CMK (cell line): ENCODE results near the gene SLC32A1.

ENCODE experiments used
- DNase-seq: peaks from one replicate; pipeline ENCODE4 v3.0.0-alpha.2; 2010; ENCODE audit warnings: low read depth

The SLC32A1 gene

DNA sequence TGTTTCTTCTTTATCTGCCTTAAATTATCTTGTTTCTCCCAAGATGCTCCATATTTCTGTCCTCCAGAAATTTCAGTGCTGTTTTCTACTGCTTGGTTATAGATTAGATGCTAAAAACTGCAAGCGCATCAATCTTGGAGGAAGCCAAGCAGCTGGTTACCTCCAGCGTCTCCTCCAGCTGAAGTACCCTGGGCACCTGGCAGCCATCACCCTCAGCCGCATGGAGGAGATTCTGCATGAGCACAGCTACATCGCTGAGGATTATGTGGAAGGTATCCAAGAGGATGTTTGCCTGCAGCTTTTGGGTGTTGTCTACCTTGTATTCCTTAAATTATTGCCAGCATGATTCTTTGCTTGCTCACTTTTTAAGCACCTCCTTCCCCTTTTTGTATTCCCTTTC is 27.7 kb downstream of the SLC32A1 start:
- DNase-seq, result no peak

DNA sequence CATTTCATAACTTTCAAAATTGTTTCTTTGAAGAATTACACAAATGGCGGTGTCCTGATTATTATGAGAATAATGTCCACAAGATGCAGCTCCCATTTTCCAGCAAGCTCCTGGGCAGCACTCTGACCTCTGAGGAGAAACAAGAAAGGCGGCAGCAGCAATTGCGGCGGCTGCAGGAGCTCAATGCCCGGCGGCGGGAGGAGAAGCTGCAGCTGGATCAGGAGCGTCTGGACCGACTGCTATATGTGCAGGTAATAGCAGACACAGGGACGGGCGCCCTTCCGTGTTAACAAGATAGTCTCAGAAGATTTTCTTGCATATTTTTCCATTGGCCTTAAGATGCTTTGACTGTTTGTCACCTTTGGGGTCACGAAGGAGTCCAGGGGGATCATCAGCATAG is 30.6 kb downstream of the SLC32A1 start:
- no peak for DNase-seq

DNA sequence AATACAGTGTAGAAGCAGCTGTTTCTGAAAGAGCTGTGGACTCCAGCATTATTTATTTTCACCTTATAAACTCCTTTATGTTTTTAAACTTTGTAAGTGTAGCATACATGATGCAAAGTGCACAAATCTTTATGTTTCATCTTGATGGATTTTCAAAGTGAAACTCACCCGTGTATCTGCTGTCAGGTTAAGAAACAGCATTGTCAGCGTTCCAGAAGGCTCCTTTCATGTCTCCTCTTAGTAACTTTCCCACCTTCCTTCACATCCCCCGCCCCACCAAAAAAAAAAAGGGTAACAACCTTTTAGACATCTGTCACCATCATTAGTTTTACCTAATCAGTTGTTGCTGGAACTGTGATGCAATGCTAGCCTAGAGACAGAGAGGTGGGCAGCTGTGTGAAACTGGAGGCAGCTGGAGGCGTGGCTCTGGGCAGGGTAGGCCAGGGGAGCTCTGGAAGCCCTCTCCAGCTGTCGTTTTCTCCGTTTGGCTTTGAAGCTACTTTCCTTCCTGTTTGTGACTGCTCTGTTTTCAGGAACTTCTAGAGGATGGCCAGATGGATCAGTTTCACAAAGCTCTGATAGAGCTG is 31.1 kb downstream of the SLC32A1 start:
- no peak for DNase-seq

DNA sequence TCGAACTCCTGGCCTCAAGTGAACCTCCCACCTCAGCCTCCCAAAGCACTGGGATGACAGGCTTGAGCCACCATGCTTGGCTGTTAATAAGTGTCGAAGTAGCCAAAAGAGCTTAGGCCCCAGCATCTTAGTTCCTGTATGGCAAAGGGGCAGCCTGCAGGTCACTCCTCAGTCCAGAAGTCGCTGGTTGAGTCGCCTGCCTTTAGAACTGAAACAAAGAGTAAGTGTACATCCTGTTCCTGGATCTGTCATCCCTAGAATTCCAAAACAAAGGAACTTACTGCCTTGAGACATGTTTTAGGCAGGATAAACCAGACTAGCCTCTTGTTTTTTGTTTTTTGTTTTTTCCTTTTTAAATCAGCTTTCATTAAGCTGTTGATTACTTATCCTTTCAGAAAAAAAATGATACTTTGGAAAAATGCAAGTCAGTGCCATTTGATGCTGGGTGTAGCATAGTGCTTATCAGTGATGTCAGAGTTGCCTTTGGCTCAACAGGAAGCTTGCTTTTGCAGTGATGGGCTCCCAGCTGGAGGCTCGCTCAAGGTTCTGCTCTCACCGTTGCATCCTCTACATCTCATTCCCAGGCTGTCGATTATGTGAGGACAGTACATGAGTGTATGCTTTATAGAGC is 33.0 kb downstream of the SLC32A1 start:
- no peak for DNase-seq

DNA sequence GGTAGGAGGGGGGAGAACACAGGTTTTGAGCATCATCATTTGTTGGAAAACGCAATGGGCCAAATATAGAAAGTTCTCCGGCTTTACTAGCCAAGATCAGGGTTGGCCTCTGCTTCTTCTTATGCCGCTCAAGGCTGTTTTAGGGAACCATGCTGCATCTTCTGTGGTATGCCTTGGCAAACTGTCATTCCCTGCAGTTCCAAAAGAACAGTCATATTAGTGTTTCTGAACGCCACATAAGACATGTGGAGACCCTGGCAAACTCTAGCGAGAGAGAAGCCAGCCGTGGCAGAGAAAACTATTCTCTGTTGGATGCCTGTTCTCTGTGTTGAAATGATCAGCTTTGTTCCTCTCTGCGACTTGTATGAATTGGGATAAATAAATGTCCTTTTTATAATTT is 34.8 kb downstream of the SLC32A1 start:
- DNase-seq, result no peak

DNA sequence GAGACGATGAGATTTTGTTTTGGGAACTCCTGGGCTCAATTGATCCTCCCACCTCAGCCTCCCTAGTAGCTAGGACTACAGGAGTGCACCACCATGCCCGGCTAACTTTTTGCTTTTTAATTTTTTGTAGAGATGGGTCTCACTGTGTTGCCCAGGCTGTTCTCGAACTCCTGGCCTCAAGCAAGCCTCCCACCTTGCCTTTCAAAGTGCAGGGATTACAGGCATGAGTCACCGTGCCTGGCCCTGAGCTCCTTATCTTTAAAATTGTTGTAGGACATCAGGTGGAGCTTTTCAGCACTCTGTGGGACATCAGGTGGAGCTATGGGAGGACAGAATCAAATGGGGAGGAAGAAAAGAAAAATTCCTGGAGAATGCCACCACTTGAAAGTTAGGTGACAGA is 36.7 kb downstream of the SLC32A1 start:
- DNase-seq, result no peak

DNA sequence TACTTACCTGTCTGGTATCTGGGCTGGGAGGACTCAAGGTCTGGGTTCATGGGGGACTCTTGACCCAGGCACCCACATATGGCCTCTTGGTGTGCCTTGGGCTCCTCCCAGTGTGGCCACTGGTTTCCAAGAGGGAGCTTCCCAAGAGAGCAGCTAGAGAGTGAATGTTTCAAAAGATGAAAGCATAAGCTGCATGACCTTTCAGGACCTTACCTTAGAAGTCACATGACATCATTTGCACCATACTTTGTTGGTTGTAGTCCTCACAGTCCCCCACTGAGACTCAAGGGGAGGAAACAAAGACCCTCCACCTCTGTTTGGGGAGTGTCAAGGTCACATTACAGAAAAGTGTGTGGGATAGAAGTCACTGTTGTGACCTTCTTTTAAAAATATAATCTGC is 37.9 kb downstream of the SLC32A1 start:
- DNase-seq, result no peak

DNA sequence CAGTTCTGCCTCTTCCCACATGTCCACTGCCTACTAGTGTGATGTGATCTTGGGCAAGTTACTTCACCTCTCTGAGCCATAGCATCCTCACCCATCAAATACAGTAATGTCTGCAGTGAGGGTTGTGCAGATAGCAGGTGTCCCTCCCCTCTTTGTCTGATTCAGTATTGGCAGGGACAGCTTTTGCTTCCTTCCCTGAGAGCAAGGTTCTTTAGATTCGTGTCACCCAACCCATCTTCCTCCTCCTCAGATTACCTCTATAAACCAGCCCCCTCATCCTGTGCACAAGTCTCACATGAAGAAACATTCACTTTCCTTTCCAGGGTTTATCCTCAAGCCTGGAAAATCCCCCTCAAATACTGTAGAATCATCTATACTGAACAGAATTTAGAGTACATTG is 39.3 kb downstream of the SLC32A1 start:
- DNase-seq, result no peak

DNA sequence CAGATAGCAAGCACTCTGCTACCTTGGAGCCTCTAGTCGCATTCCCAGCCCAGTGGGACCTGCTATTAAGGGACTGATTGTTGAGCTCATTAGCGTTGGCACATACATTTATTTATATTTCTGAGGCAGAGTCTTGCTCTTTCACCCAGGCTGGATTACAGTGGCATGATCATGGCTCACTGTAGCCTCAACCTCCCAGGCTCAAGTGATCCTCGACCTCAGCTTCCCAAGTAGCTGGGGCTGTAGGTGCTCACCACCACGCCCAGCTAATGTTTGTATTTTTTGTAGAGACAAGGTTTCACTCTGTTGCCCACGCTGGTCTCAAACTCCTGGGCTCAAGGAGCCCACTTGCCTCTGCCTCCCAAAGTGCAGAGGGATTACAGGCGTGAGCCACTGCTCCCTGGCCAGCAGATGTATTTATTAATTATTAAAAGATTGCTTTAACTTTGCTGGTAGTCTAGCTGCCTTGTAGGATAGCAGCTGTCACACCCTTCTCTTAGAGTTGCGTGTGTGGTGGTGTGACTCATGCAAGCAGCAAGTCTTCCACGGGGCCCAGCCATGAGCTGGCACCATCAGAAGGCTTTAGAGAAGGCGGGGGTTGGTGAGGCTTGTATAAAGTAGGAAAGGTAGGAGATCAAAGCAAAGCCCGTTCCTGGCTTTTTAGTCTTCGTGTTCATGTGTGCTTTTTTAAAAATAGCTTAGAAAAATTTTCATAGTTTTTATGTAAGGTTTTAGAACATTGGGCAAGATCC is 40.5 kb downstream of the SLC32A1 start:
- no peak for DNase-seq

DNA sequence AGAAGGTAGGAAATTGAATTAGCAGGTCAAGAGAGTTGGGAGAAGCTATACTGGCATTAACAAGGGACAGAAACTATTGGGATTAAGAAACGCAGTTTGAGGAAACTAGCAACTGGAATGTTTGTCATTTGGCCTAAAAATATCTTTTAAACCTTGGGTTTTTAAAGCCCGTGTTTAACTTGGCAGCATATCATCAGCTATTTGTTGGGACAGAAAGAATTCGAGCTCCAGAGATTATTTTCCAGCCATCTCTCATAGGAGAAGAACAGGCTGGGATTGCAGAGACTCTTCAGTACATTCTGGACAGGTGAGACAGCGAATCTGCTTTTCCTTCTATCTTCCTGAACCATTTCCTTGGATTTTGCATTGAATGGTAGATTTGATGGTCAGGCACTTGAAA is 41.8 kb downstream of the SLC32A1 start:
- DNase-seq, result no peak

DNA sequence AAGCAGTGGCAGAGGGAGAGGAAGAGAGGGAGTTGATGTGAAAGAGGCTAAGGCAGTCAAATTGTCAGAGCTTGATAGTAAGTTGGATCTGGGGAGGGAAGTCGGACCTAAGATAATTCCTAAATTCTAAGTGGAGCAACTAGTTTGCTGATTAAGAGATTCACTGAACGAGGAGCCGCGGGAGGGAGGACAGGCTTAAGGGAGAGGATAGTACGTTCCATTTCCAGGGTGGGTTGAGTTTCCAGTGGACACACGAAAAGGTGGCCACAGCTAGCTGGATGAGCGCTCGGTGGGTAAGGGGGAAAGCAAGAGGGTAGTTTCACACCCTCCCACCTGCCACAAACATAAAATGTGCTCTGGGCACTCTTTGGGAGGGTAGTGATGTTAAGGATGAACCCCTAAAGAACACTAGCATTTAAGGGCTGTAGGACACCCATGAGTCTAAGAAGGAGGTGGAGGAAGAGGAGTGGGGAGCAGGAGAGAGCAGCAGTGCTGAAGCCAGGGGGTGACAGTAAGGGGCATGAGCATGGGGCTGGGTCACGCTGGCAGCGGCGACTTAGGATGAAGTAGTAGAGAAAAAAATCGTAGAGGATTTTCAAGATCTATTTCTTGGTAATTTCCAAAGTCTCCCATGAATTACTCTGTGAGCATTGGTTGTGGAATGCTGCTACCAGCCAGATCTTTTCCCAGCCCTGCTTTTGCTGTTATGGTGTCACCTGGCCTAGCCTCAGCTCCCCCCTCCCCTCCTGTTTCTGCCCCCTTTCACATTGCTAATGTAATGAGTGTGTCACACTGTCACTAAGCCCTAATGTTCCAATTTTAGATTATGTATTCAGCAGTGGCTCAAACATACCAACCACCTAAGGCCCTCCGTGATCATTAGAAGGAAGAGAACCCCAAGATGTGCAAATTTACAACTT is 45.4 kb downstream of the SLC32A1 start:
- DNase-seq, result no peak

DNA sequence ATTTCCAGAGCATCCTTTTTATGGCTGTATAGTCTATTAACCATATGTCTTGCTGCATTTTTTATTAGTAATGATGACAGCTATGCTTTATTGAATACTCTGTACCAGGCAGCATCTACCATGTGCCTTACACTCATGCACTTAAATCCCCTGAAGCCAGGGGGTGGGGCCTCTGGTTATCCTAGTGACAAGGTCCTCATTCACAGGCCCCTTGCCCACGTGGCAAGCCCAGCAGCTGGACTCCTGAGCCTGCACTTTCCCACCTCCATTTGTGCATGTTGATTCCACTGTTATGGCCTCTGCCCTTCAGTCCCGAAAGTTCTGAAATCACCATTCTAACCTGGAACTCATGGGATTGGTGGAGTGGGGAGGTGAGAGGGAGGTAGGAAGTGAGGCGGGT is 46.3 kb downstream of the SLC32A1 start:
- no peak for DNase-seq

DNA sequence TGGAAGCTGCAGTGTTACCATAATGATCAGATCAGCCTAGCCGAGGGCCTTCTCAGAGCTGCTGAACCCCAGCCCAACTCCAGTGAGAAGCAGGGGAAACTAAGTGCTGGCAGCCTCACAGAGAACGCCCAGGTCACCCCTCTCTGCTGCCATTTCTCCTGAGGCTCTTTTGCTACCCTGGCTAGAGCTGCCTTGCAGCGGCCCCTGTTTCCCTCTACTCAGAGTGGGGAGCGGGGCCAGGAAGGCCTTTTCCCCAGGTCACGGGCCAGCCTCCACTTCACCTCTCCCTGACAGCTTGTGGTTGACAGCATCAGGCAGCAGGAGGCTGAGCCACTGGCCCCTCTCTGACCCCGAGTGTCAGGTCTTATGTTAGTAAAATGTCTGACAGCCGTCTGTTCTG is 46.7 kb downstream of the SLC32A1 start:
- no peak for DNase-seq

DNA sequence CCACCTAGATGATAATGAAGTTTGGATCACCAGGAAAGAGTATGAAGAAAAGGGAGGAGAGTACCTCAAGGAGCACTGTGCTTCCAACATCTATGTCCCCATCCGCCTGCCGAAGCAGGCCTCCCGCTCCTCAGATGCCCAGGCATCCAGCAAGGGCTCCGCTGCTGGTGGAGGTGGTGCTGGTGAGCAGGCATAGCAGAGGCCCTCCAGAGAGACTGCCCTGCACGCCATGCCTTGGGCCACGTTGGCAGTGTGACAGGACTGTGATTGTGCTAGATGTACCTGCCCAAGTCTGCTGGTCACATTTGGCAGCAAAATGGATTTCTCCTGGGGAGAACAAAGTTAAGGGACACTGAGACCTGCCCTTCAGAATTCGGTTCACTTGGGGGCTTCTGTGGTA is 47.3 kb downstream of the SLC32A1 start:
- DNase-seq, result no peak

DNA sequence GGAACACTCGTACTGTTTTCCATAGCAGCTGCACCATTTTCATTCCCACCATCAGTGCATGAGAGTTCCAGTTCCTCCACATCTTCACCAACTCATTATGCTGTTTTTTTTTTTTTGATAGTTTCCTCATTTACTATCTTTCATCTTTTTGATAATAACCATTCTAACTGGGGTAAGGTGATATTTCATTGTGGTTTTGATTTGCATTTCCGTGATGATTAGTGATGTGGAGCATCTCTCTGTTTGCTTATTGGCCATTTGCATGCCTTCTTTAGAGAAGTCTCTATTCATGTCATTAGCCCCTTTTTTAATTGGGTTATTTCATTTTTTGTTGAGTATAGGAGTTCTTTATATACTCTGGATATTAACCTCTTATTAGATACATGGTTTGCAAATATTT is 49.9 kb downstream of the SLC32A1 start:
- no peak for DNase-seq

DNA sequence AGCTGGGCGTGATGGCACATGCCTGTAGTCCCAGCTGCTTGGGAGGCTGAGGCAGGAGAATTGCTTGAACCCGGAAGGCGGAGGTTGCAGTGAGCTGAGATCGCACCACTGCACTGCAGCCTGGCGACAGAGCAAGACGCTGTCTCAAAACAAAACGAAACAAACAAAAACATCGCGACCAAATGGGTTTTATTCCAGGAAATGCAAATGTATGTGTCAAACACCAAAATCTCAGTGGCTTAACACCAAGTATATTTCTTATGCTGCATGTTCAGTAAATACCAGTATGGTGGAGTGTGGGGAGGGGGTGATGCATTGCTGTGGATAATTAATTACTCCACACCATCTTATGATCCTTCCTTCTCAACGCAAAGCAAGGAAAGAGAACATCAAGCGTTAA is 52.1 kb downstream of the SLC32A1 start:
- DNase-seq, result no peak
